ENCODE data around the gene C17orf58. TPM values are rescaled to one million over a fixed set of nuclear protein-coding genes. Genes with fewer than 3 reads are reported as not detected.

The C17orf58 gene
- total and polyA plus RNA-seq, 9 of the 15 experiments (the other 6 are each of a cell fraction or from before 2014, with no cell fraction given) = 8.6 to 37.4 (median 27.6) TPM

- TF ChIP-seq, protein P1, sequence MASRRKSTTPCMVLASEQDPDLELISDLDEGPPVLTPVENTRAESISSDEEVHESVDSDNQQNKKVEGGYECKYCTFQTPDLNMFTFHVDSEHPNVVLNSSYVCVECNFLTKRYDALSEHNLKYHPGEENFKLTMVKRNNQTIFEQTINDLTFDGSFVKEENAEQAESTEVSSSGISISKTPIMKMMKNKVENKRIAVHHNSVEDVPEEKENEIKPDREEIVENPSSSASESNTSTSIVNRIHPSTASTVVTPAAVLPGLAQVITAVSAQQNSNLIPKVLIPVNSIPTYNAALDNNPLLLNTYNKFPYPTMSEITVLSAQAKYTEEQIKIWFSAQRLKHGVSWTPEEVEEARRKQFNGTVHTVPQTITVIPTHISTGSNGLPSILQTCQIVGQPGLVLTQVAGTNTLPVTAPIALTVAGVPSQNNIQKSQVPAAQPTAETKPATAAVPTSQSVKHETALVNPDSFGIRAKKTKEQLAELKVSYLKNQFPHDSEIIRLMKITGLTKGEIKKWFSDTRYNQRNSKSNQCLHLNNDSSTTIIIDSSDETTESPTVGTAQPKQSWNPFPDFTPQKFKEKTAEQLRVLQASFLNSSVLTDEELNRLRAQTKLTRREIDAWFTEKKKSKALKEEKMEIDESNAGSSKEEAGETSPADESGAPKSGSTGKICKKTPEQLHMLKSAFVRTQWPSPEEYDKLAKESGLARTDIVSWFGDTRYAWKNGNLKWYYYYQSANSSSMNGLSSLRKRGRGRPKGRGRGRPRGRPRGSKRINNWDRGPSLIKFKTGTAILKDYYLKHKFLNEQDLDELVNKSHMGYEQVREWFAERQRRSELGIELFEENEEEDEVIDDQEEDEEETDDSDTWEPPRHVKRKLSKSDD (conservative IDR thresholded peaks at IDR 0.05; ENCODE audit: low read length) = no peak
- TF ChIP-seq KAT2B (IDR thresholded peaks at IDR 0.05; ENCODE audit: low read depth, low read length) = no peak
- peak in 1 of 2 experiments; percentile 85; a peak in 1 of 4 replicates for TF ChIP-seq ZNF318 (IDR thresholded peaks at IDR 0.05; ENCODE audit: borderline replicate concordance in 1 of 2, low read depth in 1 of 2)
- TF ChIP-seq ZNF23 (CRISPR knock-in tag; IDR thresholded peaks at IDR 0.05) = no peak
- TF ChIP-seq SMARCC2 (IDR thresholded peaks at IDR 0.05; ENCODE audit: low read depth) = no peak
- TF ChIP-seq SP1 (CRISPR knock-in tag; IDR thresholded peaks at IDR 0.05) = no peak
- TF ChIP-seq ZNF395 (CRISPR knock-in tag; IDR thresholded peaks at IDR 0.05) = no peak
- TF ChIP-seq ZKSCAN1 (IDR thresholded peaks at IDR 0.05; ENCODE audit: low read depth, low read length) = no peak
- TF ChIP-seq, protein P2, sequence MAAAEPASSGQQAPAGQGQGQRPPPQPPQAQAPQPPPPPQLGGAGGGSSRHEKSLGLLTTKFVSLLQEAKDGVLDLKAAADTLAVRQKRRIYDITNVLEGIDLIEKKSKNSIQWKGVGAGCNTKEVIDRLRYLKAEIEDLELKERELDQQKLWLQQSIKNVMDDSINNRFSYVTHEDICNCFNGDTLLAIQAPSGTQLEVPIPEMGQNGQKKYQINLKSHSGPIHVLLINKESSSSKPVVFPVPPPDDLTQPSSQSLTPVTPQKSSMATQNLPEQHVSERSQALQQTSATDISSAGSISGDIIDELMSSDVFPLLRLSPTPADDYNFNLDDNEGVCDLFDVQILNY (CRISPR knock-in tag; IDR thresholded peaks at IDR 0.05) = no peak
- TF ChIP-seq CREBBP (IDR thresholded peaks at IDR 0.05; ENCODE audit: low read depth, low read length) = no peak
- TF ChIP-seq, protein P3, sequence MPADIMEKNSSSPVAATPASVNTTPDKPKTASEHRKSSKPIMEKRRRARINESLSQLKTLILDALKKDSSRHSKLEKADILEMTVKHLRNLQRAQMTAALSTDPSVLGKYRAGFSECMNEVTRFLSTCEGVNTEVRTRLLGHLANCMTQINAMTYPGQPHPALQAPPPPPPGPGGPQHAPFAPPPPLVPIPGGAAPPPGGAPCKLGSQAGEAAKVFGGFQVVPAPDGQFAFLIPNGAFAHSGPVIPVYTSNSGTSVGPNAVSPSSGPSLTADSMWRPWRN (IDR thresholded peaks at IDR 0.05; ENCODE audit: low read depth) = no peak
- TF ChIP-seq ZNF589 (CRISPR knock-in tag; IDR thresholded peaks at IDR 0.05; ENCODE audit: low read depth) = no peak
These were observed 40.3 kb upstream of the C17orf58 start (continued) for GRCh38 chr17:68036304-68037147.
